ENCODE results near the gene CYP4F22. TPM values are rescaled to one million over a fixed set of nuclear protein-coding genes. Genes with fewer than 3 reads are reported as not detected.
"Not testable (repeated sequence)": the region's sequence is repeated elsewhere in the genome, so short reads cannot be mapped to it uniquely, and the experiment has no call there.

The CYP4F22 gene
- total RNA-seq, 1 donor from 2014 or later, result not detected

- Mint-ChIP-seq H3K9me3 (ENCODE audit: unreplicated experiment) (peaks cover 2% of the 10 kb centered on the region), H3K27me3 (ENCODE audit: unreplicated experiment) (peaks cover 23% of the 10 kb centered on the region), H3K36me3 (ENCODE audit: unreplicated experiment) (no peaks in the 10 kb centered on the region), H3K4me3 (ENCODE audit: unreplicated experiment) (no peak overlapping the region), H3K27ac (ENCODE audit: unreplicated experiment) (no peak overlapping the region), H3K4me1 (ENCODE audit: low read depth, unreplicated experiment) (no peaks in the 10 kb centered on the region)
- TF ChIP-seq, protein P1, sequence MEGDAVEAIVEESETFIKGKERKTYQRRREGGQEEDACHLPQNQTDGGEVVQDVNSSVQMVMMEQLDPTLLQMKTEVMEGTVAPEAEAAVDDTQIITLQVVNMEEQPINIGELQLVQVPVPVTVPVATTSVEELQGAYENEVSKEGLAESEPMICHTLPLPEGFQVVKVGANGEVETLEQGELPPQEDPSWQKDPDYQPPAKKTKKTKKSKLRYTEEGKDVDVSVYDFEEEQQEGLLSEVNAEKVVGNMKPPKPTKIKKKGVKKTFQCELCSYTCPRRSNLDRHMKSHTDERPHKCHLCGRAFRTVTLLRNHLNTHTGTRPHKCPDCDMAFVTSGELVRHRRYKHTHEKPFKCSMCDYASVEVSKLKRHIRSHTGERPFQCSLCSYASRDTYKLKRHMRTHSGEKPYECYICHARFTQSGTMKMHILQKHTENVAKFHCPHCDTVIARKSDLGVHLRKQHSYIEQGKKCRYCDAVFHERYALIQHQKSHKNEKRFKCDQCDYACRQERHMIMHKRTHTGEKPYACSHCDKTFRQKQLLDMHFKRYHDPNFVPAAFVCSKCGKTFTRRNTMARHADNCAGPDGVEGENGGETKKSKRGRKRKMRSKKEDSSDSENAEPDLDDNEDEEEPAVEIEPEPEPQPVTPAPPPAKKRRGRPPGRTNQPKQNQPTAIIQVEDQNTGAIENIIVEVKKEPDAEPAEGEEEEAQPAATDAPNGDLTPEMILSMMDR (IDR thresholded peaks at IDR 0.05; ENCODE audit: partially characterized antibody, unreplicated experiment), result no peak
- DNase-seq, result no peak
Measured at GRCh38 chr19:15471639-15472101, 36.7 kb upstream of the CYP4F22 start.

- H3K9me3 Mint-ChIP-seq (ENCODE audit: unreplicated experiment), result not testable (repeated sequence)
Measured at GRCh38 chr19:15473821-15474220, 34.5 kb upstream of the CYP4F22 start.

GRCh38 chr19:15475169-15475568 is 33.2 kb upstream of the CYP4F22 start:
- TF ChIP-seq, protein P1 (IDR thresholded peaks at IDR 0.05; ENCODE audit: partially characterized antibody, unreplicated experiment), result no peak

More at GRCh38 chr19:15473821-15474220, 34.5 kb upstream of the CYP4F22 start:
- peaks cover 12% of the 10 kb centered on the region for H3K27me3 Mint-ChIP-seq (ENCODE audit: unreplicated experiment)
- not testable (repeated sequence) for H3K36me3 Mint-ChIP-seq (ENCODE audit: unreplicated experiment); DNase-seq; H3K4me3 Mint-ChIP-seq (ENCODE audit: unreplicated experiment); H3K4me1 Mint-ChIP-seq (ENCODE audit: low read depth, unreplicated experiment); H3K27ac Mint-ChIP-seq (ENCODE audit: unreplicated experiment)

DNA sequence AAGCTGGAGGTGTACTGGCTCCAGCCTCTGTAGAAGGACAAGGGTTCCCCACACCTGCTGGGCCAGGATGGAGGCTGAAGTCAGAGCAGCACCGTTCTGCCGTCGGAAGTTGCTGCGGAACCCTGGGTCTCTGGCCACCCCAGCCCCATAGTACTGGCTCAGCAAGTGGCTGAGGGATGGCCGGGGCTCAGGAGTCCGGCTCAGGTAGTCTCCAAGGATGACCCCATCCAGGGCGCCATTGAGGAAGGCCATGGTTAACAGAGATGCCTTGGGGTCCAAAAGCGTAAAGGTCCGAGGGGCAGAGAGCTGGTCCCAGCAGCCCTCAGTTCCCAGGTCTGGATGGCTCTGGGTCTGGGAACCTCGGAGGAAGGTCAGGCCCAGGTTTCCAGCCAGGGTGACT is 32.7 kb upstream of the CYP4F22 start:
- TF ChIP-seq, protein P1 (IDR thresholded peaks at IDR 0.05; ENCODE audit: partially characterized antibody, unreplicated experiment), result no peak
- H3K4me3 Mint-ChIP-seq (ENCODE audit: unreplicated experiment), result no peak overlapping the region
- H3K9me3 Mint-ChIP-seq (ENCODE audit: unreplicated experiment), result peaks cover 2% of the 10 kb centered on the region
- H3K27me3 Mint-ChIP-seq (ENCODE audit: unreplicated experiment), result peaks cover 8% of the 10 kb centered on the region
- DNase-seq, result no peak
- H3K27ac Mint-ChIP-seq (ENCODE audit: unreplicated experiment), result no peak overlapping the region
- H3K4me1 Mint-ChIP-seq (ENCODE audit: low read depth, unreplicated experiment), result no peaks in the 10 kb centered on the region
- H3K36me3 Mint-ChIP-seq (ENCODE audit: unreplicated experiment), result no peaks in the 10 kb centered on the region

More at GRCh38 chr19:15475169-15475568, 33.2 kb upstream of the CYP4F22 start:
- Mint-ChIP-seq H3K27me3 (ENCODE audit: unreplicated experiment) (peaks cover 8% of the 10 kb centered on the region), H3K4me1 (ENCODE audit: low read depth, unreplicated experiment) (no peaks in the 10 kb centered on the region), H3K9me3 (ENCODE audit: unreplicated experiment) (peaks cover 2% of the 10 kb centered on the region), H3K36me3 (ENCODE audit: unreplicated experiment) (no peaks in the 10 kb centered on the region), H3K4me3 (ENCODE audit: unreplicated experiment) (no peak overlapping the region), H3K27ac (ENCODE audit: unreplicated experiment) (no peak overlapping the region)
- DNase-seq, result no peak

DNA sequence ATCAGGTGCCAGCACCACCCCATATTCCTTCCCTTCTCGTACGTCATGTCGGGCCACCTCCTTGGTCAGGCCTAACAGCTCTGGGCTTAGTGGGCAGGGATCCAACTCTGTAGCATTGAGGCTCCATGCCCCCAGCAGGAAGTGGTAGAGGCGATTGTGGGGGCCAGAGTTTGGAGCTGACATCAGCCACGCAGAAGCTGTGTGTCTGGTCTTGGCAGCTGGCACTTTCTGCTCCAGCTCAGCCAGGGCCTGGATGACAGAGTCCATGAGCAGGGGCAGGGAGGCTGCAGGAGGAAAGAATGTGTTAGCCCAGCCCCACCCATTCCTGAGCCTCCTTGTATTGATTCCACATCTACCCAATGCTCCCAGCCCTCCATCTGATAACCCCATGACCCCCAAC is 32.0 kb upstream of the CYP4F22 start:
- no peak for DNase-seq
- Mint-ChIP-seq H3K9me3 (ENCODE audit: unreplicated experiment) (peaks cover 2% of the 10 kb centered on the region), H3K36me3 (ENCODE audit: unreplicated experiment) (no peaks in the 10 kb centered on the region), H3K27me3 (ENCODE audit: unreplicated experiment) (peaks cover 7% of the 10 kb centered on the region), H3K27ac (ENCODE audit: unreplicated experiment) (no peak overlapping the region), H3K4me1 (ENCODE audit: low read depth, unreplicated experiment) (no peaks in the 10 kb centered on the region), H3K4me3 (ENCODE audit: unreplicated experiment) (no peak overlapping the region)
- TF ChIP-seq, protein P1 (IDR thresholded peaks at IDR 0.05; ENCODE audit: partially characterized antibody, unreplicated experiment), result no peak
